HCT116 (cell line): ENCODE results near the gene WFDC8. TPM values are rescaled to one million over a fixed set of nuclear protein-coding genes. Genes with fewer than 3 reads are reported as not detected.

Experiments
- ATAC-seq: fragments of 200-7000 bp; cut with Tn5 transposase; 2 replicates; pipeline ENCODE4 v1.9.1; 2020; ENCODE audit warnings: mild to moderate bottlenecking, moderate library complexity
- BruUV-seq: library from RNA; stranded (reverse); fragments of 400-500 nt; replicated peaks from 2 replicates; lab custom pipeline; 2021; lab: Mats Ljungman, UMichigan
- CTCF ChIA-PET: fragments of 300-600 bp; sonication (Branson Sonifier 250); formaldehyde crosslinking; loops from one replicate; lab custom pipeline; 2021; ENCODE audit warnings: antibody characterized with exemption; lab: Charles Lee
- POLR2A ChIA-PET: fragments of 300-600, 350-600 bp; sonication (Branson Sonifier 250); formaldehyde crosslinking; loops from one replicate; lab custom pipeline; 2021; ENCODE audit warnings: antibody characterized with exemption; lab: Charles Lee
- RAD21 ChIA-PET, 2 experiments: fragments of 300-600 bp; sonication (Branson Sonifier 250); formaldehyde crosslinking; loops; one replicate each; lab custom pipeline; 2023; ENCODE audit warnings: low total read pairs in 2 of 2; ENCODE audit not compliant: uncharacterized antibody in 2 of 2, unreplicated experiment in 2 of 2, low non-redundant PET in 1 of 2; lab: Charles Lee
- DNase-seq: peaks from one replicate; pipeline ENCODE4 v3.0.0-alpha.2; 2010; ENCODE audit warnings: low read depth, low spot score
- H2AFZ ChIP-seq: fragments of 200-600 bp; shearing (Covaris generic), sonication (generic); 2 replicates; pipeline ENCODE4 v1.6.1; 2017; ENCODE audit warnings: low read depth, mixed run types, mixed read lengths, antibody characterized with exemption, low read length; ENCODE audit not compliant: poor library complexity, severe bottlenecking
- H3K27ac ChIP-seq: 2 replicates; pipeline ENCODE4 v1.5.1; 2012; ENCODE audit warnings: low read depth, low read length
- H3K27me3 ChIP-seq: fragments of 200-600 bp; sonication (generic); 2 replicates; pipeline ENCODE4 v1.6.1; 2016; ENCODE audit warnings: mixed run types, low read length, mixed read lengths; ENCODE audit not compliant: insufficient read depth
- H3K36me3 ChIP-seq, 2 experiments: fragments of 200-500 bp in 1 of 2; fragments of 200-600 bp in 1 of 2; sonication (Bioruptor generic) in 1 of 2; sonication (generic) in 1 of 2; 2 replicates each; pipeline versions ENCODE4 v1.5.1 to v1.6.1; 2014 to 2016; ENCODE audit warnings: low read length in 2 of 2, inconsistent platforms in 1 of 2, mixed read lengths in 1 of 2, mixed run types in 1 of 2; ENCODE audit not compliant: insufficient read depth in 2 of 2, control insufficient read depth in 1 of 2
- H3K4me1 ChIP-seq, 2 experiments: fragments of 200-600 bp in 1 of 2; sonication (generic) in 1 of 2; 2 replicates each; pipeline versions ENCODE4 v1.5.1 to v1.6.1; 2012 to 2017; ENCODE audit warnings: low read length in 2 of 2, inconsistent platforms in 1 of 2, mild to moderate bottlenecking in 1 of 2, mixed read lengths in 1 of 2, mixed run types in 1 of 2, moderate library complexity in 1 of 2; ENCODE audit not compliant: insufficient read depth in 2 of 2, control insufficient read depth in 1 of 2
- H3K4me2 ChIP-seq: fragments of 200-600 bp; sonication (generic); 2 replicates; pipeline ENCODE4 v1.6.1; 2017; ENCODE audit warnings: mixed run types, low read length, mixed read lengths
- H3K4me3 ChIP-seq, 2 experiments: fragments of 200-600 bp in 1 of 2; sonication (generic) in 1 of 2; replicated peaks in 1 of 2; 2 replicates each; pipeline ENCODE4 v1.5.1; 2011 to 2016; ENCODE audit warnings: low read length in 2 of 2, control low read depth in 1 of 2, low read depth in 1 of 2, mild to moderate bottlenecking in 1 of 2, mixed read lengths in 1 of 2, mixed run types in 1 of 2
- H3K79me2 ChIP-seq: fragments of 200-600 bp; sonication (generic); 2 replicates; pipeline ENCODE4 v1.6.1; 2017; ENCODE audit warnings: mild to moderate bottlenecking, mixed run types, low read length, moderate library complexity, mixed read lengths; ENCODE audit not compliant: insufficient read depth
- H3K9ac ChIP-seq: fragments of 200-600 bp; sonication (generic); 2 replicates; pipeline ENCODE4 v1.6.1; 2016; ENCODE audit warnings: low read length, mixed read lengths
- H3K9me2 ChIP-seq: fragments of 200-600 bp; sonication (generic), shearing (Covaris generic); 2 replicates; pipeline ENCODE4 v1.6.1; 2017; ENCODE audit warnings: mixed run types, mild to moderate bottlenecking, moderate library complexity; ENCODE audit not compliant: insufficient read depth
- H3K9me3 ChIP-seq, 2 experiments: fragments of 200-500 bp in 1 of 2; fragments of 200-600 bp in 1 of 2; sonication (Bioruptor generic) in 1 of 2; sonication (generic) in 1 of 2; 2 replicates each; pipeline ENCODE4 v1.6.1; 2014 to 2017; ENCODE audit warnings: low read length in 2 of 2, mixed read lengths in 2 of 2, inconsistent platforms in 1 of 2, low read depth in 1 of 2, mild to moderate bottlenecking in 1 of 2, mixed run types in 1 of 2, moderate library complexity in 1 of 2; ENCODE audit not compliant: control insufficient read depth in 1 of 2, insufficient read depth in 1 of 2
- H4K20me1 ChIP-seq: fragments of 200-600 bp; sonication (generic), shearing (Covaris generic); 2 replicates; pipeline ENCODE4 v1.6.1; 2017; ENCODE audit warnings: mixed run types, mild to moderate bottlenecking, moderate library complexity; ENCODE audit not compliant: insufficient read depth
- CTCF ChIP-seq, 3 experiments: fragments of 200-600 bp in 1 of 3; sonication (generic) in 1 of 3; IDR thresholded peaks in 2 of 3; conservative IDR thresholded peaks in 1 of 3; 2 replicates each; pipeline ENCODE4 v1.5.1; 2012 to 2017; ENCODE audit warnings: low read depth in 2 of 3, low read length in 2 of 3, antibody characterized with exemption in 1 of 3, borderline replicate concordance in 1 of 3, control low read depth in 1 of 3, mild to moderate bottlenecking in 1 of 3, mixed read lengths in 1 of 3, mixed run types in 1 of 3, moderate library complexity in 1 of 3; ENCODE audit not compliant: insufficient read depth in 1 of 3
- MAX ChIP-seq: IDR thresholded peaks from 2 replicates; pipeline ENCODE4 v1.6.1; 2012
- REST ChIP-seq: IDR thresholded peaks from 2 replicates; pipeline ENCODE4 v1.6.1; 2012; ENCODE audit warnings: low read depth
- TCF7L2 ChIP-seq: IDR thresholded peaks from 2 replicates; pipeline ENCODE4 v1.7.0; 2011; ENCODE audit warnings: borderline replicate concordance, inconsistent platforms; ENCODE audit not compliant: insufficient read depth, insufficient read length; ENCODE audit errors: extremely low read depth
- intact Hi-C: fragments of 100-400 bp; cut with micrococcal nuclease; formaldehyde crosslinking; loops from 2 replicates; pipeline ENCODE4 v1.10.0; 2022
- total RNA-seq: library from RNA; stranded (reverse); gene quantifications from one replicate; pipeline ENCODE4 v1.2.1, GENCODE V29; 2021; ENCODE audit not compliant: unreplicated experiment

Gene WFDC8
- total RNA-seq, 1 experiment from 2014 or later: not detected

GRCh38 chr20:45538209-45538799, 40.8 kb downstream of the WFDC8 start:
- Histone ChIP-seq H3K4me2 (no peak overlapping the region), H4K20me1 (no peaks in the 10 kb centered on the region), H2AFZ (no peak overlapping the region), H3K9me3 (no peaks in the 10 kb centered on the region), H3K79me2 (no peaks in the 10 kb centered on the region), H3K4me3 (no peak overlapping the region), H3K4me1 (no peaks in the 10 kb centered on the region), H3K9me2 (no peaks in the 10 kb centered on the region), H3K36me3 (no peaks in the 10 kb centered on the region), H3K9ac (no peak overlapping the region)
- POLR2A ChIA-PET: no interaction called here
- DNase-seq: no peak
- ATAC-seq: no peak
- BruUV-seq: no TSS peak
- intact Hi-C loops: no loop called here
- TF ChIP-seq MAX (no peak), TCF7L2 (no peak), CTCF (IDR thresholded peaks at IDR 0.05 in 2 of 3, conservative IDR thresholded peaks at IDR 0.05 in 1 of 3; ENCODE audit: borderline replicate concordance in 1 of 3, insufficient read depth in 1 of 3, low read depth in 2 of 3, low read length in 2 of 3) (peak in 2 of 3 experiments; percentile 36 to 42; a peak in 4 of 6 replicates), REST (no peak)
- TF ChIP-seq, all 23 proteins: peak for 1
- Histone ChIP-seq H3K27ac (no peak overlapping the region), H3K27me3 (peaks cover 65% of the 10 kb centered on the region)
- ChIA-PET RAD21 (no interaction called here), CTCF (interaction anchor here (1.2 kb wide), 1 partner anchor 232 kb away, joined by 13 read pairs; no protein-coding TSS in a partner anchor)
